ENCODE measurements around the gene RAB42. TPM values are rescaled to one million over a fixed set of nuclear protein-coding genes. Genes with fewer than 3 reads are reported as not detected.
A peak's percentile ranks its signal among the peaks of the same experiment; 100 is the strongest.

RAB42 gene
- total RNA-seq, 1 experiment from 2014 or later = 12.6 TPM

DNA sequence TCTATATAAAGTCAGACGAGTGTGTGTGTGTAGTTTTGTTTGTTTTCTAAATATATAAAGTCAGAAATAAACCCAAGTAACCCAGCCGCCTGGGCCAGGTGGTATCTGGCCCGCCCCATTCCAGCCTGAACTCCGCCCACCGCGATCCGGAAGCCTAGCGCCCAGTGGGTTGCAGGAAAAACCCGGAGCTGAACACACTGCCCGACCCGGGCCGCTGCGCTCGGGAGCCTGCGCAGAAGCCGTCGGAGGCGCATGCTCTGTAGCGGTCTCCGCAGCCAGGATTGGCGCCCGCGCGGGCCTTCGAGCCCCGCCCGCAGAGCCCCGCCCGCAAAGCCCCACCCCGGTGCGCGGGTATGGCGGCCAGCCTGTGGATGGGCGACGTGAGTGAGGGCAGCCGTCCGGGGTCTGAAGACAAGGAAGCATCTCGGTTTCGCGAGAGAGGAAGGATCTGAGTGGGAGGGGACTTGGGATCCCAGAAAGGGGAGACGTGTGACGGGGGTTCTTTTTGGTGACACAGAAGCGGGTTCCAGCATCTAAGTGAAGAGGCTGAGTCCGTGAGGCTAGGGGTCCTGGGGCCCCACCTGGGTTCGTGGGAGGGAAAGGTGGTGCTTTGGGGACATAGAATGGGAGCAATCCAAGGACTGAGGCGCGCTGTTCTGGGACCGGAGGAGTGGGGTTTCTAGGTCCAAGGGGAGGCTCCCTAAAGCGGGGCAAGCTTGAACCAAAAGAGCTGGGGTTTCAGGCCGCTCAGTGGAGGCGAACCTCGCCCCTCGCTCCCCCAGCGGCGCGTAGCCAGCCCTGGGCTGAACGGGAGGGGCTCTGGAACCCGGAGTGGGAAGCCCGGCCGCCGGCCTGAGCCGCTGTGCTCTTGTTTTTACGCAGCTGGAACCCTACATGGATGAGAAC lies 39.1 kb upstream of the RAB42 start, which contains the start of gene TRNAU1AP (continued):
- TF ChIP-seq, protein P1, sequence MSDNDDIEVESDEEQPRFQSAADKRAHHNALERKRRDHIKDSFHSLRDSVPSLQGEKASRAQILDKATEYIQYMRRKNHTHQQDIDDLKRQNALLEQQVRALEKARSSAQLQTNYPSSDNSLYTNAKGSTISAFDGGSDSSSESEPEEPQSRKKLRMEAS (CRISPR knock-in tag; IDR thresholded peaks at IDR 0.05) = peak; percentile 81
- TF ChIP-seq HMGXB4 (CRISPR knock-in tag; IDR thresholded peaks at IDR 0.05) (peak; percentile 64; the same call in 1 of the 2 replicates), ESRRA (CRISPR knock-in tag; IDR thresholded peaks at IDR 0.05; ENCODE audit: borderline replicate concordance) (peak; percentile 77; the same call in 1 of the 2 replicates), JAZF1 (CRISPR knock-in tag; IDR thresholded peaks at IDR 0.05) (no peak), TP53 (CRISPR knock-in tag; IDR thresholded peaks at IDR 0.05) (no peak), GABPB1 (CRISPR knock-in tag; IDR thresholded peaks at IDR 0.05) (peak; percentile 58), ZNF671 (CRISPR knock-in tag; IDR thresholded peaks at IDR 0.05) (no peak), ERG (CRISPR knock-in tag; IDR thresholded peaks at IDR 0.05) (no peak), SMAD3 (CRISPR knock-in tag; IDR thresholded peaks at IDR 0.05; ENCODE audit: borderline replicate concordance) (no peak), CREB1 (CRISPR knock-in tag; IDR thresholded peaks at IDR 0.05) (no peak), RORB (CRISPR knock-in tag; IDR thresholded peaks at IDR 0.05) (no peak), ZNF512 (CRISPR knock-in tag; IDR thresholded peaks at IDR 0.05; ENCODE audit: borderline replicate concordance) (no peak), EMX1 (CRISPR knock-in tag; IDR thresholded peaks at IDR 0.05) (no peak), TEAD1 (CRISPR knock-in tag; IDR thresholded peaks at IDR 0.05) (peak; percentile 47), NR1H2 (CRISPR knock-in tag; IDR thresholded peaks at IDR 0.05) (no peak), NR2C2 (CRISPR knock-in tag; IDR thresholded peaks at IDR 0.05) (no peak), ZNF232 (CRISPR knock-in tag; IDR thresholded peaks at IDR 0.05) (peak; percentile 53), ZNF425 (CRISPR knock-in tag; conservative IDR thresholded peaks at IDR 0.05) (no peak)
- TF ChIP-seq, protein P2, sequence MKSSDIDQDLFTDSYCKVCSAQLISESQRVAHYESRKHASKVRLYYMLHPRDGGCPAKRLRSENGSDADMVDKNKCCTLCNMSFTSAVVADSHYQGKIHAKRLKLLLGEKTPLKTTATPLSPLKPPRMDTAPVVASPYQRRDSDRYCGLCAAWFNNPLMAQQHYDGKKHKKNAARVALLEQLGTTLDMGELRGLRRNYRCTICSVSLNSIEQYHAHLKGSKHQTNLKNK (CRISPR knock-in tag; IDR thresholded peaks at IDR 0.05) = no peak
- TF ChIP-seq, protein P3, sequence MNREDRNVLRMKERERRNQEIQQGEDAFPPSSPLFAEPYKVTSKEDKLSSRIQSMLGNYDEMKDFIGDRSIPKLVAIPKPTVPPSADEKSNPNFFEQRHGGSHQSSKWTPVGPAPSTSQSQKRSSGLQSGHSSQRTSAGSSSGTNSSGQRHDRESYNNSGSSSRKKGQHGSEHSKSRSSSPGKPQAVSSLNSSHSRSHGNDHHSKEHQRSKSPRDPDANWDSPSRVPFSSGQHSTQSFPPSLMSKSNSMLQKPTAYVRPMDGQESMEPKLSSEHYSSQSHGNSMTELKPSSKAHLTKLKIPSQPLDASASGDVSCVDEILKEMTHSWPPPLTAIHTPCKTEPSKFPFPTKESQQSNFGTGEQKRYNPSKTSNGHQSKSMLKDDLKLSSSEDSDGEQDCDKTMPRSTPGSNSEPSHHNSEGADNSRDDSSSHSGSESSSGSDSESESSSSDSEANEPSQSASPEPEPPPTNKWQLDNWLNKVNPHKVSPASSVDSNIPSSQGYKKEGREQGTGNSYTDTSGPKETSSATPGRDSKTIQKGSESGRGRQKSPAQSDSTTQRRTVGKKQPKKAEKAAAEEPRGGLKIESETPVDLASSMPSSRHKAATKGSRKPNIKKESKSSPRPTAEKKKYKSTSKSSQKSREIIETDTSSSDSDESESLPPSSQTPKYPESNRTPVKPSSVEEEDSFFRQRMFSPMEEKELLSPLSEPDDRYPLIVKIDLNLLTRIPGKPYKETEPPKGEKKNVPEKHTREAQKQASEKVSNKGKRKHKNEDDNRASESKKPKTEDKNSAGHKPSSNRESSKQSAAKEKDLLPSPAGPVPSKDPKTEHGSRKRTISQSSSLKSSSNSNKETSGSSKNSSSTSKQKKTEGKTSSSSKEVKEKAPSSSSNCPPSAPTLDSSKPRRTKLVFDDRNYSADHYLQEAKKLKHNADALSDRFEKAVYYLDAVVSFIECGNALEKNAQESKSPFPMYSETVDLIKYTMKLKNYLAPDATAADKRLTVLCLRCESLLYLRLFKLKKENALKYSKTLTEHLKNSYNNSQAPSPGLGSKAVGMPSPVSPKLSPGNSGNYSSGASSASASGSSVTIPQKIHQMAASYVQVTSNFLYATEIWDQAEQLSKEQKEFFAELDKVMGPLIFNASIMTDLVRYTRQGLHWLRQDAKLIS (CRISPR knock-in tag; IDR thresholded peaks at IDR 0.05; ENCODE audit: borderline replicate concordance) = no peak
- TF ChIP-seq, protein P4, sequence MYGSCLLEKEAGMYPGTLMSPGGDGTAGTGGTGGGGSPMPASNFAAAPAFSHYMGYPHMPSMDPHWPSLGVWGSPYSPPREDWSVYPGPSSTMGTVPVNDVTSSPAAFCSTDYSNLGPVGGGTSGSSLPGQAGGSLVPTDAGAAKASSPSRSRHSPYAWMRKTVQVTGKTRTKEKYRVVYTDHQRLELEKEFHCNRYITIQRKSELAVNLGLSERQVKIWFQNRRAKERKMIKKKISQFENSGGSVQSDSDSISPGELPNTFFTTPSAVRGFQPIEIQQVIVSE (CRISPR knock-in tag; IDR thresholded peaks at IDR 0.05; ENCODE audit: borderline replicate concordance) = no peak

Measured in WTC11 (cell line).